NOMO-1 (cell line): ENCODE results near the gene PPP4C.
"Not testable (repeated sequence)": the region's sequence is repeated elsewhere in the genome, so short reads cannot be mapped to it uniquely, and the experiment has no call there.

Source experiments
- DNase-seq, 2 experiments: peaks; one replicate each; lab custom pipeline; 2025; ENCODE audit not compliant: unreplicated experiment in 2 of 2; lab: John Stamatoyannopoulos, UW

The PPP4C gene

DNA sequence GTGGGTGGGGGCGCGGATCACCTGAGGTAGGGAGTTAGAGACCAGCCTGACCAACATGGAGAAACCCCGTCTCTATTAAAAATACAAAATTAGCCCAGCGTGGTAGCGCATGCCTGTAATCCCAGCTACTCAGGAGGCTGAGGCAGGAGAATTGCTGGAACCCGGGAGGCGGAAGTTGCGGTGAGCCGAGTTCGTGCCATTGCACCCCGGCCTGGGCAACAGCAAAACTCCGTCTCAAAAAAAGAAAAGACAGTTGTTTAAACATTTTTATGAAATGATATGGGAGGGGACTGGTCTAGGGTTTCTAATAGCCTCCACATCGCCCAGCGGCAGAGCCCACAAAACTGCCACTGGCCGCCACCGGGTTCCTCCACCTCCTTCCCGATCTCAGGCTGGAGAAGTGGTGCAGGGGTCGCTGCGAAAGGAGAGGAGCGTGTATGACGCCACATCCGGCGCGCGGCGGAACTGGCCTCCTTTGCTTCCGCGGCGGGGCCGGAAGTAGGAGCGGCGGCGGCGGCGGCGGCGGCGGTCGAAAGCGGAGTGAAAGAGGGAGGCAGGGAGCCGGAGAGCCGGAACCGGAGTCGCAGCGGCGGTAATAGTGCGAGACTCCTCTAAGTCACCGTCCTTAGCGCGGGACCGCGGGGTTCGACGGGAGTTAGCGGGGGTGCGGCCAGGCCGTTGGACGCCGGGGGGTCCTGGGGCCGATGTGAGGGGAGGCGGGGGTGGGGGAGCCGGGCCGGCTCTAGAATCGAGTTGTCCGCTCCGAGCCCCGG, at the start of gene PPP4C:
TSS of gene PPP4C (plus strand) at position 492 of the 773 bp plus-strand sequence. CDS start 384 bp downstream, outside the sequence.
- DNase-seq: peak; percentile 86 to 87

DNA sequence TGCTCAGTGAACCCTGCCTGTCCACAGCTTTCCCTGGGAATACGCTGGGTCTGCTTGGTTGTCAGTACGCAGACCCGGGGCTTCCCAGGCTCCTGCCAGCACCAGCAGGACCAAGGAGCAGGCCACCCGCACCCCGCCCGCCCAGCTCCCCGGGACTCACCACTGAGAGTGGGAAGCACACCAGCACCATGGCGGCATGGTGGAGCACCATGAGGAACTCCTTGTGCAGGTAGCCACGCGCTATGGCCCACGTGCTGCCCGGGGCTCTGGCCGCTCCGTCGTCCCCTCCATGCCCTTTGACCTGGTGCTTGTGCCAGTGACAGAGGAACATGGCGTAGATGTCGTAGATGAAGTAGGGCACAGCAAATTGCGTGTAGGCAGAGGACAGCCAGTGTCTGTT, 49.3 kb upstream of the PPP4C start:
- DNase-seq: no peak

- DNase-seq: no peak
These were observed 48.0 kb upstream of the PPP4C start for GRCh38 chr16:30027588-30028437.

- DNase-seq: peak in 1 of 2 experiments; percentile 22
These were observed 47.2 kb upstream of the PPP4C start for GRCh38 chr16:30028438-30029076.

DNA sequence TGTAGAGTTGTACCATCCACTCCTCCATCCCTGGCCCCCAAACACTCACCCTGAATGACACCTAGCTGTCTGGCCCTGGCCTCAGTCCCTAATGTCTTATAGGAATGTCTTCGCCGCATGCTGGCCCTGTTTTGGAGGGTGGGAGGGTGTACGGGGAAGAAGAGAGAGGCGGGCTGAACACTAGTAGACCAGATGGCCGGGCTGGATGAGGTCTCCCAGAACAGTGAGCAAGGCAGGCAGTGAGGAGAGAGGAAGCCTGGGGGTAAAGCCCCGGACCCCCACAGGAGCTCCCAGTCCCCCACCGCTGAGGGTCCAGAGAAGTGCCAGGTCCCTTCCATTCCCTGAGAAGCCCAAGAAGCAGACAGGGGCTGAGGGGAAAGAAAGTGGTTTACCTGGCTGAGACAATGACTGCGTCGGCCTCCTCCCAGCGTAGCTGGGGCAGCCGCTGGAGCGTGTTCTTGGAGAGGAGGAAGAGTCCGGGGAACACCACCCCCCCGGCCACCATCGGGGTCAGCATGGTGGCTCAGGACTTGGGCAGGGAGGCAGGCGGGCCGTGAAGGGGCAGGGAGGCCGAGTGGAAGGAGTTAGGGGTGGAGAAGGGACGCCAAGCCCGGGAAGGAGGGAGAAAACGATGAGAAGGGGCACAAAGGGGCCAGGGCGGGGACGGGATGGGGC, 45.6 kb upstream of the PPP4C start:
- DNase-seq: no peak

GRCh38 chr16:30030841-30031413, 44.9 kb upstream of the PPP4C start, which contains the start of gene TLCD3B:
TSS of gene TLCD3B (minus strand) at chr16:30031271. CDS start at chr16:30030527, 744 bp downstream.
- DNase-seq: no peak

DNA sequence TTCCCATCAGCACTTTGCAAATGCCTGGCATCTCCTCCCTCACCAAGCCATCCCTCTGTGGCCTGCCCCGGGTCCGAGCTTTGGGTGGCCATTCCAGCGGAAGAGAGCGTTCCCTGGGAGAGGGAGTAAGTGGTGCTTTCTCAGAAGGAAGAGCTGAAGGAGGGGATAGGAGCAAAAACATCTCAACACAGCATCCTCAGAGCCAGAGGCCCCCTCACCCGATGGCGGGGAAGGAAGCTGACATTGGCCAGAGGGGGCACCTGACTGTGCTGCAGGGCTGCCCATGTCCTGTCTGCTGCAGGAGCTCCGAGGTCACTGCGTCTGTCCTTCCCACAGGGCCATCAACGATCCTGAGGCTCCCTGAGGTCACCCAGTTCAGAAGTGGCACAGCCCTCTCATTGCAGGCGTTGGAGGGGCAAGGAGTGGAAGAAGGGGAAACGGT, 44.3 kb upstream of the PPP4C start:
- DNase-seq: no peak

GRCh38 chr16:30032083-30032819, 43.5 kb upstream of the PPP4C start:
- peak; percentile 33 to 62 for DNase-seq

- DNase-seq: no peak
These were observed 42.5 kb upstream of the PPP4C start for GRCh38 chr16:30033270-30033669.

GRCh38 chr16:30040221-30040620, 35.6 kb upstream of the PPP4C start:
- peak in 1 of 2 experiments; percentile 56 for DNase-seq

- not testable (repeated sequence) for DNase-seq
These were observed 35.1 kb upstream of the PPP4C start for GRCh38 chr16:30040690-30041089.

- peak in 1 of 2 experiments; percentile 13 for DNase-seq
These were observed 34.0 kb upstream of the PPP4C start for GRCh38 chr16:30041841-30042240.

GRCh38 chr16:30046178-30046577, 29.6 kb upstream of the PPP4C start:
- no peak for DNase-seq

DNA sequence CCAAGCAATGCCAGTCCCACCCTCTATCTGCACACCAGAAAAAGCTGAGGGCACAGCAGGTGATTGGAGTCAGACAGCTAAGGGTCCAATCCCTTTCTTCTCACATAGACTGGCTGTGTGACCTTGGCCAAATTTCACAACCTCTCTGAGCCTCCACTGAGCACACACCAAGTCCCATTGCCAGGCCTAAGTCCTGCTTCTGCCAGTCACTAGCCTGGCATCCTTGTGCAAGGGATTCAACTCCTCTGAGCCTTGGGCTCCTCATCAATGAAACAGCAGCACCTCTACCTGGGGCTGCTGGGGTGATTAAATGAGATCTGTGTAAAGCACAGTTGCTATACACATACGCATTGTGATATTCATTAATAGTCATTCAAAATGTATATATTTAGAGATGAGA, 29.2 kb upstream of the PPP4C start:
- DNase-seq: no peak

- no peak for DNase-seq
These were observed 25.9 kb upstream of the PPP4C start for GRCh38 chr16:30049871-30050270.

- no peak for DNase-seq
These were observed 24.3 kb upstream of the PPP4C start for GRCh38 chr16:30051518-30051917.

GRCh38 chr16:30052671-30053372, 23.0 kb upstream of the PPP4C start:
- peak; percentile 88 to 94 for DNase-seq

DNA sequence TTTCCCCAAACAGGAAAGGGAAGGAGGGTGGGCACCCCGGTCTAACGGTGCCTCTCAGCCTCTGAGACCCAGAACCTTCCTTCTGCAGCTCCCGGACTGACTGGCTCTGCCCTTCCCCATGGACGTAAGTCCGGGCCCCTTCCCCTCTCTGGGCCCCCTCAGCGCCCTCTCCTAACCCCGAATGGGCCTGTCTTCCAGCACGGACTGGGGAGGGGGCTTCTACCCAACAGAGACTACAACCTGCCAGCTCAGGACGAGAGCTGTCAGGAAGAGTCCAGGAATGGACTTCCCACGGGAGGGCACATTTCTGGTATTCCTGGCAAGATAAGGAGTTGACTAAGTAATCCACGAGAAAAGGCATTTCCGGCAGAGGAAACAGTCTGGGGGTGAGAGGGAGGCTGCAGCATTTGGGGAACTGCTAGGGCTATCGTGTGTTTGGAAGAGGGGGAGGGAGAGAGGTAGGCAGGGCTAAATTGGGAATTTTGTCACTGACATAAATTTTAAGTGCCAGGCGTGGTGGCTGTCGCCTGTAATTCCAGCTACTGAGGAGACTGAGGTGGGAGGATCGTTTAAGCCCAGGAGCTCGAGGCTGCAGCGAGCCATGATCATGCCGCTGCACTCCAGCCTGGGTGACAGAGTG, 22.3 kb upstream of the PPP4C start:
- DNase-seq: no peak
